NK-92 treated with Interleukin-12 subunit alpha and Interleukin-12 subunit beta, amount 100 ng/mL, for 24 hours (cell line): ENCODE measurements around the gene HCRTR2.
"Not testable (repeated sequence)": the region's sequence is repeated elsewhere in the genome, so short reads cannot be mapped to it uniquely, and the experiment has no call there.

Source experiments
- DNase-seq: peaks from one replicate; lab custom pipeline; 2025; lab: John Stamatoyannopoulos, UW

HCRTR2 gene

DNA sequence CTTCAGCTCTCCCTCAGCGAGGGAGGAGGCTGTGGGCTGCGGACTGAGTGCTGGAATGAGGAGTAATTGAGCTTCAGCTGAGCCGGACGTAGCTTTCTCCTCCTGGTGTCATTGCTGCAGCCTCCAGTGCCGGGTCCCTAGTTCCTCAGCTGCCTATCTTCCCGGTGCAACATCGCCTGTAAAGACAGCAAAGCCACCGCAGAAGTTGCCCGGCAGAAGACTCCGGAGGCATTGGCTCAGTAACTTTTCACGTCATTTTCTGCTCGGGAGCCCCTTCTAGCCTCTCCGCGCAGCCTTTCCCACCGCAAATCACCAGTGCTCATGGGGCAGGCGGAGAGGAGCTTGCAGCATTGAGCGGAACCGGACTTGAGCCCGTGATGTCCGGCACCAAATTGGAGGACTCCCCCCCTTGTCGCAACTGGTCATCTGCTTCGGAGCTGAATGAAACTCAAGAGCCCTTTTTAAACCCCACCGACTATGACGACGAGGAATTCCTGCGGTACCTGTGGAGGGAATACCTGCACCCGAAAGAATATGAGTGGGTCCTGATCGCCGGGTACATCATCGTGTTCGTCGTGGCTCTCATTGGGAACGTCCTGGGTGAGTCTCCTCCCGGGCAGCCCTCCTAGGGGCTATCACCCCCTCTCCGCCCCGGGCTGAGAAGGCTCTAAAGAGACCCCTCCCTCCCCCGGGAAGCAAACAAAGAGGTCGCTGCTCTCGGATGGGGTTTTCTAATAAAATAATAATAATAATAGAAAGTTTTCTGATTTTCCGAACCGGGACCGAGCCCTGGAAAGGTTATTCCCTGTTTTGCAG, at the start of gene HCRTR2:
Gene HCRTR2 (plus strand): TSS at position 305 of the 816 bp plus-strand sequence. CDS start 73 bp downstream, at position 378.
- DNase-seq = no peak

DNA sequence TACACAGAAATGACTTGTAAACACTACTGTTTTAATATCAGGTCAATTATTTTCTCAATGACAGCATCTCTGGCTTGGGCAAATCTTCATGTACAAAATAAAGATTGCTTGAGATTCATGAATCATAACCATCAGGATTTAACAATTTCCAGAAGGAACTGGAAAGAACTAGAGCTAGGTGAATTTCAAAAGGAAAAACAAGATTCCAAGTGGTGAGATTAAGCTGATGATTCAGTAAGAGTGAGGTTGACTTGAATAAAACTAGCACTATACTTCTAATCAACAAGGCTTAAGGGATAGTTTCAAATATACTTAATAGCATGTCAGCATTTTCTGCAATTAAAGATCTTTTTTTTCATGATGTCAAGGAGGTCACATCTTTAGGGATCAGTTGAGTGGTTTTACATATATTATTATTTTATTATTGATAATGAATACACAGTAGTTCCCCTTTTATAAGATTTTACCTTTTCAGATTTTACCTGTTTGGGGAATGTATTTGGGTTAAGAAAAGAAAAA, 43.5 kb upstream of the HCRTR2 start:
- no peak for DNase-seq

DNA sequence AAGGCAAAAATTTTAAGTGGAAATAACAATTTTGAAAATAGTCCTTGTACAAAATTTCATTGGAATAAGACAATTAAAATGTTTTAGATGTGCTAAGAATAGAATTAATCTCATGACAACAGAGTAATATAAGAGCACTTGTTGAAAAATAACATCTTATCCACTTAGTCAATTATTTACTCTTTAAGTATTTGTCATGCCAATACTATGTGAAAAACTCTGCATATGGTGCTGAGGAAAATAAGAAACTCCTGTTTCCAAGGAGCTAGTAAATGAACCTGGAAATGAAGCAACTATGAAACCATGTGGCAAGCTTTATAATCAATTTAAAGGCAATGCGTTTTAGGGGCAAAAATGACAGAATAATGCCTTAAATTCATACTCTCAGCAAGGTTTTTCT, 42.7 kb upstream of the HCRTR2 start:
- no peak for DNase-seq

DNA sequence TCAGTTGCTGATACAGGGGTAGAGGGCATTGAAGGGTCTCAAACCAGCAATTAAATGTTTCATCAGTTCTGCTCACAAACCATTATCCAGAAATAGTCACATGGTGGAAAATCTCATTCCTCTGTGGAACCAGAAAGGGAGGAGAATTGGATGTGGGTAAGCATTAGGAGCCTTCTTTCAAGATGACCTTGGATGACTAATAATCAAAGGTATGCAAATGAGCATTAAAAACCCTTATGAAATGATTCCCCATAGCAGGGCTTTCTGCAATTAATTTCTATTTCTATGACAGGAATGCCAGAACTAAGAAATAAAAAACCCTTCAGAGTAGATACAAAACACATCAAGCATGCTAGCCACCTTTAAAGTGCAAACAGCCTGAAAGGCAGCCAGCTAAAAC, 37.4 kb upstream of the HCRTR2 start:
- no peak for DNase-seq

DNA sequence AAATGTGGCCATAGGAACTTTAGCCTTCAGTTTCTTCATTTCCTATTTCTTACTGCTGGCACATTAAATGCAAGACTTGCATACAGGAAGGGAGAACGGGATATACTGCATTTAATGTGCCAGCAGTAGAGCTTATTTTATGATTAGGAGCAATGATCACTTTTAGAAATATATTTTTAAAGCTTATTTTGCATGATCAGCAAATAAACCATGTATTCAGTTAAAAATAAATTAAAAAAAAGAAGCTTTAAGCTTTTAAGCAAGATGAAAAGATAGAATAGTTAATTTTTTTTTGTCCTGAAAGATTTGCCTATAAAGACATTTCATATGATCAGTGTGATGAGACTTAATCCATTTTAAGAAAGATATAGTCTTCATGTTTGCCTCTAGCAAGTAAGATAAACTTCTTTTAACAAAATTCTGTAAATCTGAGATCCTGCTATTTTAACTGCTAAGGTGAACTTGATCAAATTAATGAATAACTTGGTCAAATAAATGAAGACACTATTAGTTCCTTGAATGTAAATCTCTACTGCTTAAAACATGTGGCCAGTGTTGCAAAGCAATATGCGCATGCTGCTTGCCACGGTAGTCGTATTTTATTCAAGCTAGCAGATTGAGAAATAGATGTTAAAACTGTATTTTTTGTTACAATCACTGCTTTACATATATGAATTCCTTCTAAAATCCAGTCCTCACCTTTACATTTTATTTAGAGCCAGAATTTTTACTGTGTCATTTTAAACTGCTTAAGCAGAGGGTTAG, 36.2 kb upstream of the HCRTR2 start:
- no peak for DNase-seq

DNA sequence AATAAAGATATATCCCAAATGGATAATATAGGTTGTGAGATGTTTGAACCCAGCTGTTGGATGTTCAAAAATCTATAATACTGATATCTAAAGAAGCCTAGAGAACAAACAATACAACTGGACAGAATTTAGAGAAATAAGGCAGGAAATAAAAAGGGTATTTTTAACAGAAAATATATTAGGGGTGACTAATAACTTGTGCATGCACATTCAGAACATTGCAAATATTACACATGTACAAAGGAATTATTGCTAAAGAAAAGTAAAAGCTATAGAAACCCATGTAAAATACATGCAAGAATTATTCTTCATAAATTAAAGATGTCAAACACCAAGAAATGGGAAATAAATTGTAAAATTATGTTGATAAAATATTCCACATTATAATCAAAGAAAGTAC, 32.7 kb upstream of the HCRTR2 start:
- no peak for DNase-seq

DNA sequence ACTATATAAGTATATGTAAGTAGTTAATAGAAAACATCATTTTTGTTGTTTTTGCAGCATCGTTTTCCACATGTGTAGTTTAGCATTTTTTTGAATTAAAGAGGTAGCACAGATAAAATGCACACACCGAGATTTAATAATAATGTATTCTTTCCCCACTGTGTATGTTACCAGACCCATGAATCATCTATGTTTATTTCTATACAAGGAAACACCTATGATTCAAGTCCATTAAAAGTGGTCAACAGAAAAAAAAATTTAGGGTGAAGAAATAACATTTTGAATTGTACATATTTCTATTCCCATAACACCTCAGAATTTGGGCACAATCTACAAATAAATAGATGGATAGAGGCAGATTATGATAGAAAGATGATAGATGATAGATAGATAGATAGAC, 31.7 kb upstream of the HCRTR2 start:
- no peak for DNase-seq

DNA sequence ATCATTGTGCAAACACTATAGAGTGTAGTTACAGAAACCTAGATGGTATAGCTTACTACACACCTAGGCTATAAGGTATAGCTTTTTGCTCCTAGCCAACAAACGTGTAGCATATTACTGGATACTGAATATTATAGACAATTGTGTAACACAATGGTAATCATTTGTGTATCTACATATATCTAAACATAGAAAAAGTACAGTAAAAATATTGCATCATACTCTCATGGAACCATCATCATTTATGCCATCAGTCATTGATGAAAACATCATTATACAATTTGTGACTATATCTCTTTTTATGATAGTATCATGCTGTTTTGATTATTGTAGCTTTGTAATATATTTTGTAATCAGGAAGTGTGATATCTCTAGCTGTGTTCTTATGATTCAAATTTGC, 21.0 kb upstream of the HCRTR2 start:
- DNase-seq = no peak

DNA sequence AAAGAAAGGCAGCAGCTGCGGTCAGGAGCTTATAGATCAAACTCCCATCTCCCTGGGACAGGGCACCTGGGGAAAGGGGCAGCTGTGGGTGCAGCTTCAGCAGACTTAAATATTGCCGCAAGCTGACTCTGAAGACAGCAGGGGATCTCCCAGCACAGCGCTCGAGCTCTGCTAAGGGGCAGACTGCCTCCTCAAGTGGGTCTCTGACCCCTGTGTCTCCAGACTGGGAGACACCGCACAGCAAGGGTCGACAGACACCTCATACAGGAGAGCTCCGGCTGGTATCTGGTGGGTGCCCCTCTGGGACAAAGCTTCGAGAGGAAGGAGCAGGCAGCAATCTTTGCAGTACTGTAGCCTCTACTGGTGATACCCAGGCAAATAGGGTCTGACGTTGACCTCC, 15.5 kb upstream of the HCRTR2 start:
- not testable (repeated sequence) for DNase-seq

DNA sequence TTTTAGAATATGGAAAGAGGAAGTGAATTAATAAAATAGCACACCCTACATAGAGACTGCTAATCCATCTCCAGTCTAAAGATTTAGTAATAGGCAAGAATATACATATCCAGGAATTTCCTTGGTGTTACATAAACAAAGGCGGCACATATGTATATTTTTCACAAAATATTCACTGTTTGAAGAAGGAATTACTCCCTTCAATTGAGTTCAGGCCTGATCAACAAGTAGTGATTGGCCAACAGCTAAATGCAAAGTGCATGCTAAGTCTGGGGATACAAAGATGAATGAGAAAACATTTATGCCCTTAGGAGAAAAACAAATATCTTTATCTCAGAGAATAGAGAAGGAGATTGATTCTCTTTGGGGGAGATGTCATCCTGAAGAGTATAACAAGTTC, 6.5 kb upstream of the HCRTR2 start:
- DNase-seq = no peak

DNA sequence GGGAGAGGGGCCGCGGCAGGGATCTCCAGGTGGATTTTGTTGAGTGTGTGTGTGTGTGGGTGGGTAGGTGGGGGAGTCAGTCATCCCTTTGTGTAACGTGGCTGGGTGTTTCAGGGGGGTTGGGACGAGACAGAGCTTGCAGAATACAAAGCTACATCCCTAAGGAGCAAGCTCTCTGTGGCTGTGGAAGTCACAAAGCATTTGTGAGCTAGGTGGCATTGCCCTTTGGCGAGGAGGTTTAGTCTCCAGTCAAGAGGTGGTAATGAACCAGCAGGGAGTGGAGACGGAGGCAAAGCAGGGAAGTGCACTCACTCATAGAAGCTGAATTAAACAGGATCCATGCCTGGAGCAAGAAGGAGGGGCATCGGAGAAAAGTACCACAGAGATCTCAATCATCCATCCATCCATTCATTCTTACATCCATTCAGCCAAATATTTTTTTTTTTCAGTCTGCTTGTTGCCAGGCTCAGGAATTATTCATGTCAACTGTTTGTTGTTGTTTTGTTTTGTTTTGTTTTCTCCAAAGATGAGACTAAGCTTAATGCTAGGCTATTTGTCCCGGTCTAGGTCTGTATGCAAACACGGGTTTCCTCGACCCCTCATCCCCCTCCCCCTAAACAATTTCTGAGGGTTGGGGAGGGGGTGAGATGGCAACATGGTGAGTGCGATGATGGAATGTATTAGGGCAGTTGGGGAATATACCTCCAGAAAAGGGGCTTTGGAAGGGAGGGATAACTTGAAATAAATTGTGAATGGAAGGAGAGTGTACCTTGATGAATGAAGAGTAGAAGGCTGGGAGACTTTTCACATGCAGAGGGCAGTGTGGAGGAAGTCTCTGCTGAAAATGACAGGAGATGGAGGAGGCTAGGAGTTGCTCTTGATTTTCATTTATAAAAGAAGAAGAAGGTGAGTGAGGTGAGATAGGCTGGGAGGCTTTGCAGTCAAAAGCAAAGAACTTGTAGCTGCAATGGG, 1.0 kb downstream of the HCRTR2 start:
- no peak for DNase-seq

DNA sequence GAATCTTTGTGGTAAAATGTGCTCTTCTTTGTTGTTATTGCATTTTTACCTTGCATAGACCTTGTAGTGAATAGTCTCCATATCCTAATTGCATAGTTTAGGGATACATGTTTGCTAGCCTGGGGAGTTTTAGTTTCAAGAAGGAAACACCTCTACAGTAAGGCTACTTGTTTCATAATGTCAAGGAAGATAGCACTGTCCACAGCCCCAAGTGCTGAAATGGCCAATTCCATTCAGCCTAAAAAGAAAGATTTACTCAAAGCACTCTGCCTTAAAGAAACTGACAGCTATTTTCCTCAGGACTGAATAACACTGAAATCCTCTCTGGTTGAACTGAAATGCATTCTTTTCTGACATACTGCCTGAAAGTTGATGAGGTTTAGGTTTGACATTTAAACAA, 2.6 kb downstream of the HCRTR2 start:
- DNase-seq = no peak

DNA sequence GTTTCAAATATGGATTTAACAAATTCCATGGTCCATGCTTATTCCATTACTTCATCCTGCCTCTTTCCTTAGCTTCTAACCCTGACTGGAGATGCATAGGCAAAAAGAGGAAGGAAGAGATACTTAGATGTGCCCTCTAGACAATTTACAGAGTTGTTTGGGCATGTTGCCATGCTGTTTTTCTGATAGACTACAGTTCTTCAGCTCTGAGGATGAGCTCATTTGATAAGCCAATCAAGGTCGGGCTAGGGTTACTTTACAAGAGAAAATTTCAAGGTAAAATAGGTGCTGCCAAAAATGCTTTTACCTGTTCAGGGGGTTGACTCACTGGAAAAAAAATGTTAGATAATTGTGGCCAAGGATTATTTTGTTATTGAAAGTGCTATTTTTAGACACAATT, 5.9 kb downstream of the HCRTR2 start:
- no peak for DNase-seq

DNA sequence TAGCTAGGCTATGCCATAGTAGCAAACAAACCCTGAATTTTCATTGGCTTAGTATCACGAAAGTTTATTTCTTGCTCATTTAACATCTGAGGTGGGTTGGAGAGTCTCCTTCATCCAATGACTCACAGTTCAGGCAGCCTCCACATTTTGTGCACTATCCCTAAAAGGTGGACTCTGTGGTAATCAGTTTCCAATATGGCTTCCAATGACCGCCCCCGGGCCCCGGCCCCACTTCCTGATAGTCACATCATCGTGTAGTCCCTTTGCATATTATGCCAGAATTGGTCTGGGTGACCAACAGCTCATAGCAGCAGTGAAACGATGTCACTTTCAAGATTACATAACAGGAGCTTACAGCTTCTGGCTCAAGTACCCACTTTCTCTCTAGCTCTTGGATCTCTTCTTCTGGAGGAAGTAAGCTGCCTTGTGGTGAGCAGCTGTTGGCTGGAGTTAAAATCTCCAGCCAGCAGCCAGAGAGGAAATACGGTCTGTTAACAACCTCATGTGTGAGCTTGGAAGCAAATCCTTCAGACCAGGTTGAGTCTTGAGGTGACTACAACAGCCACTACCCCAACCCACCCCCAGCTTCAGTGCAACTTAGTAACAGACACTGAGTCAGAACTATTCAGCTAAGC, 7.8 kb downstream of the HCRTR2 start:
- no peak for DNase-seq

DNA sequence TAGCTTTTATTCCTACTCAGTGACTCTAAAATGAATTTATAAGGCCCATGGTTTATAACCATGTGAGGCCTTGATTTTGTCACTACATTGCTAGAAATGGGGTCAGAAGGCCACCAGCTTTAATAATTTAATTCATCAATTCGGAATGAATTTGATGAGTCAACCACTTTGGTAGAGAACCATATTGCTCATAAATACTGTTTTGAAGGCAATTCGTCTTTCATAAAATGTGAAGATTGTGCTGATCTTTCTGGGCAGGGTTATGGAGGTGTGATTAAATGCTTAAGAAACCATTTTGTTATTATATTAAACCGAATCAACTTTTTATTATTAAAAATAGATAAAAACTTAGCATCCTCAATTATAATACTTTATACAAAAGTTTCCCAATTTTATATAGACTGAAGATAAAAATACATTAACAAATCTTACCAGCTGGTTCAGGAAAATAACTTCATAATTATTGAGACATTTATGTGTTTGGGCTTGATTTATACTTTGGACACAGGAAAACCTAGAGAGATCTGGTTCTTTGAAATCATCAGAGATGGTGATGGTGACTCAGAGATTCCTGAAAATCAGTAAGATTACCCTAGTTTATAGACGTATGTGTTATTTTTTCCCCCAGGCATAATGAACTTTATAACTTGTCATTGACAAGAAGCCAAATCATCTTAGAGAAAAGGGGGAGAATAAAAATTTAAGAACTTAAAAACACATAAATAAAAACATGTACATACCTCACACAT, 10.6 kb downstream of the HCRTR2 start:
- DNase-seq = no peak

DNA sequence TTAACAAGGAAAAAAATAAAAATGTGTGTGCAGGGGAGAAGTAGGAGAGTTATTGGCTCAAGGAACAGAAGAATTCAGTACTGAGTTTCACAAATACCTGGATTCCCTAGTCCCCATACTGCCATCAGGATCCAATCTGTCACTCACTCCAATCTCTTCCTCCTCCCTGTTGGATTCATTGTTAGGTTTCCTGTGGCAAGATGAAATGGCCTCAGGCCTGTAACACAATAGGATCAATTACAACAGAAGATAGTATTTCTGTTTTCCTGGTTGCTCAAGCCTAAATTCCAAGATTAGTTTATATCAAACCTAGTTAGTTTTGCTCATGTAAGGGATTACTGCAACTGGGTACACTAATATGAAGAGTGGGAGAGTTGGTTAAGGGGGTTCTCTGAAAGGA, 24.4 kb downstream of the HCRTR2 start:
- no peak for DNase-seq

DNA sequence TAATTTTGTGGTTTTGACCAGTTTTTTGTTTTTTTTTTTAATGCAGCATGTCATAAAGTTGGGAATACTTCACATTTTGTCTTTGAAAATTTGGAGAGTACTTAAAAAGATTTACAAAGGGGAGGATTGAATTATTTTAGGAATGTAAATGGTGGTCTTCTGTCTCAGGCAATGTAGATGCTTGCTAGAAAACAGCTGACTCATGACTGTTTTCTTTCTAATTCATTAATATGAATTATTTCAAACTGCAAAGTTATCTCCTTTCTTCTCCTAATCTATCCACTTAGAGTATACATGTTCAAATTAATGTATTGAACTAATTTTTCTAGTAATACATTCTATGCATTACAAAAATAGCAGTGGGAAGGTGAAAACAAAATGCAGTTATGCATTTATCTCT, 24.9 kb downstream of the HCRTR2 start:
- no peak for DNase-seq

DNA sequence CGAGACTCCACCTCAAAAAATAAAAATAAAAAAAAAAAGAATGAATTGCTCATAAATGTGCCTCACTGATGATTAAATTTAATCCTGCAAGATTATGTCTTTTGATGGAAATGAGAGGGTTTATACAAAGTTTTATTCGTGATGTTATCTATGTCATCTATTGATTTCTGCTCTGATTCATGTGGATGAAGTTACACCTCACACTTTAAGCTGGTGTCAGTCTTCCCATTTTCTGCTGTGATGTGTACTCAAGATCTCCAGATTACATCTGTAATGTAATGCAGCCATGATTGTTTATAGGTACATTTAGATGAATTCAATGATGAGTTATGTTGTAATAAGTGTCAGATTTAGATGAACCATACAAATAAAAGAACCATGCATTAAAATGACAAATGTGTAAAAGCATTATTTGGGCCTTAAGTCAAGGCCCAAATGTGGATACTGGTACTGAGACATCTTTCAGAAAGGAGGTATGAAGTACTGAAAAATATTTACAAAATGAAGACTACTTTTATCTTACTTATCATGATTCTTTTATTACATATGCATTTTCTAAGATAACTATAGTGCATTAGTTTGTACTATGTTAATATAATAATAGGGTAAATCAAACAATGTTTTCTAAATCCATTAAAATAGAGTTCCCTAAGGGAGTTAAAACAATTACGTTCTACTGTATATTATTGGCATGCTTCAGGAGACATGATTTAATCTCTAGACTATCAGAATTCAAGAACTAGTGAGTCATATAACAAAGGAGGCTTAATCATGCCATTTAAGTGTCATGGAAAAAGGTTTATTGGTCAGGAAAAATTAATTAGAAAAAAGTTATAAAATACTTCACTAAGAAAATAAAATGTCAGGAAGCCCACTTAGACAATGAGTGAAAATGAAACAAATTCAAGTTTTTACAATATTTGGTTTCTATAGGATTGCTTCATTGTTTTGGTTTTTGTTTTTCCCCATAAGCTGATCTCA, 34.5 kb downstream of the HCRTR2 start:
- DNase-seq = no peak

DNA sequence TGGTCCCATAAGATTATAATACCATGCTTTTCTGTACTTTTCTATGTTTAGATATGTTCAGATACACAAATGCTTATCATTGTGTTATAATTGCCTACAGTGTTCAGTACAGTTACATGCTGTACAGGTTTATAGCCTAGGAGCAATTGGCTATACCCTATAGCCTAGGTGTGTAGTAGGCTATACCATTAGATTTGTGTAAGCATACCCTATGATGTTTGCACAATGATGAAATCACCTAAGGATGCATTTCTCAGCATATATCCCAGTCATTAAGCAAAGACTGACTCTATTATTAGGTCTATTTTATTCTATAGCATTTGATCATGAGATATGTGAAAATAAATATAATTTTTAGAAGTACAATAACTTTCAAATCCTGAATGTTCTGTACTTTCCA, 36.6 kb downstream of the HCRTR2 start:
- no peak for DNase-seq

DNA sequence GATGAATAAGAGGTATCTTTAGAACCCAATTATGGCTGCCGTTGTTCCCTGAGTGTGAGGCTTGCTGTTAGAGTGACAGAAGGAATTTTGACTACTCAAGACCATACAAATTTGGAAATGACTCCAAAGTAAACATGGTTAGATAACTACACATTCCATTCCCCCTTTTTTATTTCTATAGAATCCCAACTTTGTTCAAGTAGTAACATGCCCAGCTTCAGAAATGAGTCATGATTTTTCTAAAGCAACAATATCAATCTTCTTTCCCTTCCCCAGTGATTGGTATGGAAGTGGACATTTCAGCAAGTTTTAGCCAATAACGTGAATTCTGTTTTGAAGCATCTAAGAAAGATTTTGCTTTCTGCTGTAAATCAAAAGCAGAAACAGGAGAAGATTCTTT, 37.8 kb downstream of the HCRTR2 start:
- DNase-seq = no peak
